GM18907 (cell line): ENCODE data around the gene MBNL2.

ENCODE experiments used
- ATAC-seq: cut with Tn5 transposase; IDR thresholded peaks from one replicate; pipeline ENCODE4 v1.9.1; 2021; ENCODE audit warnings: mild to moderate bottlenecking, moderate library complexity; ENCODE audit not compliant: unreplicated experiment

MBNL2 gene

GRCh38 chr13:97267418-97268059 lies 45.4 kb downstream of the MBNL2 start:
- ATAC-seq = no peak

- ATAC-seq = no peak
These were observed 46.6 kb downstream of the MBNL2 start for GRCh38 chr13:97268772-97269171.

- ATAC-seq = no peak
These were observed 47.5 kb downstream of the MBNL2 start for GRCh38 chr13:97269603-97270002.

- ATAC-seq = no peak
These were observed 50.4 kb downstream of the MBNL2 start for GRCh38 chr13:97272526-97272925.

- no peak for ATAC-seq
These were observed 51.3 kb downstream of the MBNL2 start for GRCh38 chr13:97273341-97273831.

- no peak for ATAC-seq
These were observed 52.9 kb downstream of the MBNL2 start for GRCh38 chr13:97274829-97275649.

- ATAC-seq = no peak
These were observed 53.8 kb downstream of the MBNL2 start for GRCh38 chr13:97275776-97276501.

GRCh38 chr13:97276862-97277269 lies 54.7 kb downstream of the MBNL2 start:
- ATAC-seq = peak; percentile 47

- no peak for ATAC-seq
These were observed 56.6 kb downstream of the MBNL2 start for GRCh38 chr13:97278435-97279411.

- no peak for ATAC-seq
These were observed 57.8 kb downstream of the MBNL2 start for GRCh38 chr13:97279913-97280312.

GRCh38 chr13:97280478-97280877 lies 58.3 kb downstream of the MBNL2 start:
- ATAC-seq = no peak

GRCh38 chr13:97281028-97281427 lies 58.9 kb downstream of the MBNL2 start:
- ATAC-seq = no peak

GRCh38 chr13:97282705-97283104 lies 60.6 kb downstream of the MBNL2 start:
- no peak for ATAC-seq

- no peak for ATAC-seq
These were observed 61.8 kb downstream of the MBNL2 start for GRCh38 chr13:97283888-97284287.

GRCh38 chr13:97284558-97284957 lies 62.4 kb downstream of the MBNL2 start:
- no peak for ATAC-seq

GRCh38 chr13:97285221-97285955 lies 63.3 kb downstream of the MBNL2 start:
- no peak for ATAC-seq

- no peak for ATAC-seq
These were observed 64.3 kb downstream of the MBNL2 start for GRCh38 chr13:97286317-97287046.

- ATAC-seq = no peak
These were observed 64.9 kb downstream of the MBNL2 start for GRCh38 chr13:97287047-97287383.

GRCh38 chr13:97288486-97288900 lies 66.4 kb downstream of the MBNL2 start:
- no peak for ATAC-seq
